ENCODE results near the gene HEPHL1. TPM values are rescaled to one million over a fixed set of nuclear protein-coding genes. Genes with fewer than 3 reads are reported as not detected.

HEPHL1 gene
- total RNA-seq, 4 donors from 2014 or later = not detected

GRCh38 chr11:93984196-93984567, 37.0 kb upstream of the HEPHL1 start:
- TF ChIP-seq, protein P1, sequence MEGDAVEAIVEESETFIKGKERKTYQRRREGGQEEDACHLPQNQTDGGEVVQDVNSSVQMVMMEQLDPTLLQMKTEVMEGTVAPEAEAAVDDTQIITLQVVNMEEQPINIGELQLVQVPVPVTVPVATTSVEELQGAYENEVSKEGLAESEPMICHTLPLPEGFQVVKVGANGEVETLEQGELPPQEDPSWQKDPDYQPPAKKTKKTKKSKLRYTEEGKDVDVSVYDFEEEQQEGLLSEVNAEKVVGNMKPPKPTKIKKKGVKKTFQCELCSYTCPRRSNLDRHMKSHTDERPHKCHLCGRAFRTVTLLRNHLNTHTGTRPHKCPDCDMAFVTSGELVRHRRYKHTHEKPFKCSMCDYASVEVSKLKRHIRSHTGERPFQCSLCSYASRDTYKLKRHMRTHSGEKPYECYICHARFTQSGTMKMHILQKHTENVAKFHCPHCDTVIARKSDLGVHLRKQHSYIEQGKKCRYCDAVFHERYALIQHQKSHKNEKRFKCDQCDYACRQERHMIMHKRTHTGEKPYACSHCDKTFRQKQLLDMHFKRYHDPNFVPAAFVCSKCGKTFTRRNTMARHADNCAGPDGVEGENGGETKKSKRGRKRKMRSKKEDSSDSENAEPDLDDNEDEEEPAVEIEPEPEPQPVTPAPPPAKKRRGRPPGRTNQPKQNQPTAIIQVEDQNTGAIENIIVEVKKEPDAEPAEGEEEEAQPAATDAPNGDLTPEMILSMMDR (IDR thresholded peaks at IDR 0.05) = no peak
- no peak for DNase-seq (ENCODE audit: low spot score)
- no peak for ATAC-seq (ENCODE audit: low FRiP score)

DNA sequence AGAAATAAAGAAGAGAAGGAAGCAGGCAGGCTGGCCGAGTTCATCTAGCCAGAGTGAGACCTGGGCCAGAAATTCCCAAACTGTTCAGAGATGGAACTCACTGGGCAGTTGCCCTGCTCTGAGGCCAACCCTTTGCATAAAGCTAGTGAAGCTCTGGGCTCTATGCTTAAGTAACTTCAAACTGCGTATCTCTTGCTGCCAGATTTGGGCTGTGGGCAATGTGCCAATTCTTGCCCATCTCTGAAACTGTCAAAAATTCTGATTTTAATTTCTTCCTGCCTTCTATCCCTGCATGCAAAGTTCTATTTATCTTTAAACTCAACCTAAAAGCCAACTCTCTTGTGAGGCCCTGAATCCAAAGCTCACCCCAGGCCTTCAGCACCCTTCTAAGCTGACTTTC, 36.2 kb upstream of the HEPHL1 start:
- TF ChIP-seq, protein P1 (IDR thresholded peaks at IDR 0.05) = no peak
- no peak for DNase-seq (ENCODE audit: low spot score)
- no peak for ATAC-seq (ENCODE audit: low FRiP score)

DNA sequence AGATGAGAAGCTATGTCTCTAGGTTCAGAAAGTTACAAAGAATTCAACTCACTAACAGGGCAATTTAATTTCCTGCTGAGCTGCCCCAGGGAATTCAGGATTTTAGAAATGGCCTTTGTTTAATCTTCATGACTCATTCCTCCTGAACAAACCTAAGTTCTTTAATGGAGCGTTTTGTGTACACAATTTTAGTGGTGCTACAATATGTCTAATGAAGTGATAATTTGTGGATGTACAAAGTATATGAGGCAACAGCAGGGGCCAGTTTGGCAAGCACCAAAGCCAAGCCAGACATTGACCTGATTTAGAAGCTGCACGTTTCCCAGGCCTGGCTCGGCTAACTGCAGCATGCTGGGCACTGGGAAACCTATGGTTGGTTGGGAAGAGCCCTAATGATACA, 34.4 kb upstream of the HEPHL1 start:
- DNase-seq (ENCODE audit: low spot score) (no peak), ATAC-seq (ENCODE audit: low FRiP score) (no peak)
- TF ChIP-seq, protein P1 (IDR thresholded peaks at IDR 0.05) = no peak

DNA sequence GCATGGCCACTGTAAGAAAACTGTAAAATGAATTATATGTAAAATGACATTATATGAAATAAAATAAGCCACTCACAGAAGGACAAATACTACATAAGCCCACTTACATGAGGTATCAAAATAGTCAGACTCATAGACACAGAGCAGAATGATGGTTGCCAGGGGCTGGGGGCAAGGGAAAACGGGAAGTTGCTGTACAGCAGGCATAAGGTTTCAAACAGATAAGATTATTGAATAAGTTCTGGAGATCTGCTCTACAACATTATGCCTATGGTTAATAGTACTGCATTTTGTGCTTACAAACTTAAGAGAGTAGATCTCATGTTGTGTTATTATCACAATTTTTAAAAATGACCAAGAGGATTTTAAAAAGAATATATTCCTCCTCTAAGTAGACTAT, 32.7 kb upstream of the HEPHL1 start:
- TF ChIP-seq, protein P1 (IDR thresholded peaks at IDR 0.05) = no peak
- ATAC-seq (ENCODE audit: low FRiP score) (no peak), DNase-seq (ENCODE audit: low spot score) (no peak)

GRCh38 chr11:93988912-93989311, 32.2 kb upstream of the HEPHL1 start:
- DNase-seq (ENCODE audit: low spot score) (no peak), ATAC-seq (ENCODE audit: low FRiP score) (no peak)
- TF ChIP-seq, protein P1 (IDR thresholded peaks at IDR 0.05) = no peak

- ATAC-seq (ENCODE audit: low FRiP score) (no peak), DNase-seq (ENCODE audit: low spot score) (no peak)
- TF ChIP-seq, protein P1 (IDR thresholded peaks at IDR 0.05) = no peak
Measured at GRCh38 chr11:93993747-93994146, 27.4 kb upstream of the HEPHL1 start.

GRCh38 chr11:93997741-93998140, 23.4 kb upstream of the HEPHL1 start:
- ATAC-seq (ENCODE audit: low FRiP score) (no peak), DNase-seq (ENCODE audit: low spot score) (no peak)
- TF ChIP-seq, protein P1 (IDR thresholded peaks at IDR 0.05) = no peak

Data from omental fat pad (tissue), 4 donors.